ENCODE measurements around the gene DOCK2. TPM values are rescaled to one million over a fixed set of nuclear protein-coding genes. Genes with fewer than 3 reads are reported as not detected.

The DOCK2 gene
- total and polyA plus RNA-seq, 4 experiments from 2014 or later: 45.8 to 223 (median 162) TPM

GRCh38 chr5:169889572-169889971, 252.5 kb downstream of the DOCK2 start:
- H3K36me3 Mint-ChIP-seq: peaks cover 26 to 41% of the 10 kb centered on the region in 2 donors

GRCh38 chr5:169893010-169893409, 255.9 kb downstream of the DOCK2 start:
- H3K27ac Mint-ChIP-seq: peak overlapping the region in 1 of 7 donors; percentile 59
- peaks cover 0 to 19% (median 5%) of the 10 kb centered on the region in 4 donors for H3K4me1 Mint-ChIP-seq

More at GRCh38 chr5:169889572-169889971, 252.5 kb downstream of the DOCK2 start:
- ChIA-PET CTCF (ENCODE audit: partially characterized antibody) (no interaction called here), POLR2A (ENCODE audit: partially characterized antibody) (no interaction called here)
- Mint-ChIP-seq H3K4me3 (no peak overlapping the region), H3K27ac (no peak overlapping the region), H3K27me3 (no peaks in the 10 kb centered on the region), H3K4me1 (peaks cover 10 to 22% (median 15%) of the 10 kb centered on the region in 4 donors), H3K9me3 (no peaks in the 10 kb centered on the region)
- Histone ChIP-seq H3K36me3 (ENCODE audit: insufficient read depth, low read length) (no peaks in the 10 kb centered on the region), H3K27me3 (ENCODE audit: insufficient read depth, low read length) (no peaks in the 10 kb centered on the region), H3K9me3 (ENCODE audit: control insufficient read depth in 1 of 2, low read length in 2 of 2) (no peaks in the 10 kb centered on the region), H3K4me3 (ENCODE audit: low read length in 2 of 2) (no peak overlapping the region), H3K4me1 (ENCODE audit: insufficient read depth, low read length) (no peaks in the 10 kb centered on the region), H3K27ac (ENCODE audit: low read depth, low read length) (no peak overlapping the region)
- DNase-seq: no peak
- intact Hi-C loops (cut with micrococcal nuclease): no loop called here

GRCh38 chr5:169893571-169893970, 256.5 kb downstream of the DOCK2 start:
- peaks cover 4 to 20% (median 6%) of the 10 kb centered on the region in 4 donors for H3K4me1 Mint-ChIP-seq
- Histone ChIP-seq H3K27ac (ENCODE audit: low read depth, low read length) (no peak overlapping the region), H3K36me3 (ENCODE audit: insufficient read depth, low read length) (peaks cover 7% of the 10 kb centered on the region), H3K27me3 (ENCODE audit: insufficient read depth, low read length) (no peaks in the 10 kb centered on the region), H3K4me3 (ENCODE audit: low read length in 2 of 2) (no peak overlapping the region), H3K9me3 (ENCODE audit: control insufficient read depth in 1 of 2, low read length in 2 of 2) (no peaks in the 10 kb centered on the region), H3K4me1 (ENCODE audit: insufficient read depth, low read length) (no peaks in the 10 kb centered on the region)
- H3K27me3 Mint-ChIP-seq: no peaks in the 10 kb centered on the region
- no peak for DNase-seq
- ChIA-PET CTCF (ENCODE audit: partially characterized antibody) (interaction anchor here (0.7 kb wide), 1 partner anchor 1409 kb away, joined by 3 read pairs; no protein-coding TSS in a partner anchor), POLR2A (ENCODE audit: partially characterized antibody) (no interaction called here)
- no peak overlapping the region for H3K4me3 Mint-ChIP-seq
- no peak overlapping the region for H3K27ac Mint-ChIP-seq
- intact Hi-C loops (cut with micrococcal nuclease): no loop called here
- H3K9me3 Mint-ChIP-seq: no peaks in the 10 kb centered on the region
- peaks cover 40 to 59% of the 10 kb centered on the region in 2 donors for H3K36me3 Mint-ChIP-seq

More at GRCh38 chr5:169893010-169893409, 255.9 kb downstream of the DOCK2 start:
- Mint-ChIP-seq H3K4me3 (no peak overlapping the region), H3K27me3 (no peaks in the 10 kb centered on the region), H3K36me3 (peaks cover 34 to 57% of the 10 kb centered on the region in 2 donors), H3K9me3 (no peaks in the 10 kb centered on the region)
- no peaks in the 10 kb centered on the region for H3K27me3 ChIP-seq (ENCODE audit: insufficient read depth, low read length)
- POLR2A ChIA-PET (ENCODE audit: partially characterized antibody): no interaction called here
- no peak for DNase-seq
- CTCF ChIA-PET (ENCODE audit: partially characterized antibody): interaction anchor here (0.7 kb wide), 1 partner anchor 1409 kb away, joined by 3 read pairs; no protein-coding TSS in a partner anchor
- no peak overlapping the region for H3K27ac ChIP-seq (ENCODE audit: low read depth, low read length)
- intact Hi-C loops (cut with micrococcal nuclease): no loop called here
- H3K4me3 ChIP-seq (ENCODE audit: low read length in 2 of 2): no peak overlapping the region
- H3K36me3 ChIP-seq (ENCODE audit: insufficient read depth, low read length): peaks cover 7% of the 10 kb centered on the region
- no peaks in the 10 kb centered on the region for H3K9me3 ChIP-seq (ENCODE audit: control insufficient read depth in 1 of 2, low read length in 2 of 2)
- H3K4me1 ChIP-seq (ENCODE audit: insufficient read depth, low read length): no peaks in the 10 kb centered on the region

- no peak overlapping the region for H3K4me3 ChIP-seq (ENCODE audit: low read length in 2 of 2)
- POLR2A ChIA-PET (ENCODE audit: partially characterized antibody): no interaction called here
- Mint-ChIP-seq H3K27me3 (no peaks in the 10 kb centered on the region), H3K36me3 (peaks cover 42 to 62% of the 10 kb centered on the region in 2 donors), H3K4me3 (no peak overlapping the region), H3K27ac (no peak overlapping the region), H3K4me1 (peaks cover 8 to 22% (median 19%) of the 10 kb centered on the region in 4 donors), H3K9me3 (no peaks in the 10 kb centered on the region)
- H3K27ac ChIP-seq (ENCODE audit: low read depth, low read length): no peak overlapping the region
- intact Hi-C loops (cut with micrococcal nuclease): no loop called here
- DNase-seq: no peak
- CTCF ChIA-PET (ENCODE audit: partially characterized antibody): no interaction called here
- H3K4me1 ChIP-seq (ENCODE audit: insufficient read depth, low read length): no peaks in the 10 kb centered on the region
- H3K27me3 ChIP-seq (ENCODE audit: insufficient read depth, low read length): no peaks in the 10 kb centered on the region
- peaks cover 7% of the 10 kb centered on the region for H3K36me3 ChIP-seq (ENCODE audit: insufficient read depth, low read length)
- H3K9me3 ChIP-seq (ENCODE audit: control insufficient read depth in 1 of 2, low read length in 2 of 2): no peaks in the 10 kb centered on the region
Measured at GRCh38 chr5:169895926-169896325, 258.9 kb downstream of the DOCK2 start.

GRCh38 chr5:169897481-169897880, 260.4 kb downstream of the DOCK2 start:
- DNase-seq: no peak
- H3K36me3 Mint-ChIP-seq: peaks cover 50 to 66% of the 10 kb centered on the region in 2 donors
- no peaks in the 10 kb centered on the region for H3K9me3 Mint-ChIP-seq
- no peaks in the 10 kb centered on the region for H3K9me3 ChIP-seq (ENCODE audit: control insufficient read depth in 1 of 2, low read length in 2 of 2)
- peak overlapping the region in 1 of 7 donors; percentile 15 for H3K27ac Mint-ChIP-seq
- no peak overlapping the region for H3K4me3 Mint-ChIP-seq
- no peak overlapping the region for H3K4me3 ChIP-seq (ENCODE audit: low read length in 2 of 2)
- H3K36me3 ChIP-seq (ENCODE audit: insufficient read depth, low read length): peaks cover 7% of the 10 kb centered on the region
- ChIA-PET CTCF (ENCODE audit: partially characterized antibody) (no interaction called here), POLR2A (ENCODE audit: partially characterized antibody) (no interaction called here)
- H3K27me3 ChIP-seq (ENCODE audit: insufficient read depth, low read length): no peaks in the 10 kb centered on the region
- no peaks in the 10 kb centered on the region for H3K27me3 Mint-ChIP-seq
- no peak overlapping the region for H3K27ac ChIP-seq (ENCODE audit: low read depth, low read length)
- intact Hi-C loops (cut with micrococcal nuclease): no loop called here
- no peaks in the 10 kb centered on the region for H3K4me1 ChIP-seq (ENCODE audit: insufficient read depth, low read length)
- H3K4me1 Mint-ChIP-seq: peaks cover 14 to 32% (median 26%) of the 10 kb centered on the region in 4 donors

- no peak for DNase-seq
- Mint-ChIP-seq H3K9me3 (no peaks in the 10 kb centered on the region), H3K4me3 (no peak overlapping the region), H3K36me3 (peaks cover 21 to 39% of the 10 kb centered on the region in 2 donors), H3K27ac (no peak overlapping the region), H3K27me3 (no peaks in the 10 kb centered on the region), H3K4me1 (peaks cover 15 to 32% (median 26%) of the 10 kb centered on the region in 4 donors)
- no peaks in the 10 kb centered on the region for H3K36me3 ChIP-seq (ENCODE audit: insufficient read depth, low read length)
- ChIA-PET POLR2A (ENCODE audit: partially characterized antibody) (no interaction called here), CTCF (ENCODE audit: partially characterized antibody) (no interaction called here)
- H3K27me3 ChIP-seq (ENCODE audit: insufficient read depth, low read length): no peaks in the 10 kb centered on the region
- intact Hi-C loops (cut with micrococcal nuclease): no loop called here
- no peak overlapping the region for H3K4me3 ChIP-seq (ENCODE audit: low read length in 2 of 2)
- H3K4me1 ChIP-seq (ENCODE audit: insufficient read depth, low read length): no peaks in the 10 kb centered on the region
- no peak overlapping the region for H3K27ac ChIP-seq (ENCODE audit: low read depth, low read length)
- no peaks in the 10 kb centered on the region for H3K9me3 ChIP-seq (ENCODE audit: control insufficient read depth in 1 of 2, low read length in 2 of 2)
Measured at GRCh38 chr5:169901896-169902295, 264.8 kb downstream of the DOCK2 start.

- Mint-ChIP-seq H3K4me3 (no peak overlapping the region), H3K9me3 (no peaks in the 10 kb centered on the region), H3K27me3 (no peaks in the 10 kb centered on the region), H3K4me1 (peaks cover 17 to 32% (median 21%) of the 10 kb centered on the region in 4 donors), H3K36me3 (peaks cover 13 to 27% of the 10 kb centered on the region in 2 donors), H3K27ac (no peak overlapping the region)
- intact Hi-C loops (cut with micrococcal nuclease): no loop called here
- no peak overlapping the region for H3K27ac ChIP-seq (ENCODE audit: low read depth, low read length)
- DNase-seq: no peak
- H3K36me3 ChIP-seq (ENCODE audit: insufficient read depth, low read length): no peaks in the 10 kb centered on the region
- POLR2A ChIA-PET (ENCODE audit: partially characterized antibody): no interaction called here
- no peak overlapping the region for H3K4me3 ChIP-seq (ENCODE audit: low read length in 2 of 2)
- H3K4me1 ChIP-seq (ENCODE audit: insufficient read depth, low read length): no peaks in the 10 kb centered on the region
- CTCF ChIA-PET (ENCODE audit: partially characterized antibody): no interaction called here
- no peaks in the 10 kb centered on the region for H3K27me3 ChIP-seq (ENCODE audit: insufficient read depth, low read length)
- no peaks in the 10 kb centered on the region for H3K9me3 ChIP-seq (ENCODE audit: control insufficient read depth in 1 of 2, low read length in 2 of 2)
Measured at GRCh38 chr5:169904059-169904458, 267.0 kb downstream of the DOCK2 start.

All from CD4-positive, alpha-beta memory T cell (primary cell).